K562 (cell line): ENCODE results near the gene LENEP. TPM values are rescaled to one million over a fixed set of nuclear protein-coding genes. Genes with fewer than 3 reads are reported as not detected.

Experiments
- BACH1 ChIP-seq: fragments of 200-800 bp; sonication (Bioruptor generic); IDR thresholded peaks from 2 replicates; pipeline ENCODE4 v1.6.1; 2016; ENCODE audit warnings: missing genetic modification characterization, missing compliant biosample characterization
- CREM ChIP-seq: IDR thresholded peaks from 2 replicates; pipeline ENCODE4 v1.6.1; 2014; ENCODE audit warnings: antibody characterized with exemption, low read depth
- DMBX1 ChIP-seq: fragments of 250-450 bp; sonication (Bioruptor Pico); IDR thresholded peaks from 2 replicates; pipeline ENCODE4 v1.8.0; 2022; ENCODE audit warnings: inconsistent platforms, mild to moderate bottlenecking, moderate library complexity, borderline replicate concordance
- HCFC1 ChIP-seq: IDR thresholded peaks from 2 replicates; pipeline ENCODE4 v1.6.1; 2012; ENCODE audit warnings: low read depth, low read length, improper control_type of control experiment
- HDGF ChIP-seq: fragments of 450-650 bp; IDR thresholded peaks from 2 replicates; pipeline ENCODE4 v1.6.1; 2016
- MXI1 ChIP-seq: IDR thresholded peaks from 2 replicates; pipeline ENCODE4 v1.6.1; 2011; ENCODE audit warnings: low read depth, mild to moderate bottlenecking, improper control_type of control experiment, low read length
- NFYB ChIP-seq: IDR thresholded peaks from 2 replicates; pipeline ENCODE4 v1.6.1; 2011; ENCODE audit warnings: mild to moderate bottlenecking, moderate library complexity; ENCODE audit not compliant: insufficient read length; ENCODE audit errors: extremely low read depth
- POLR2H ChIP-seq: IDR thresholded peaks from 2 replicates; pipeline ENCODE4 v1.6.1; 2016; ENCODE audit warnings: missing genetic modification characterization, low read depth, mild to moderate bottlenecking, control low read depth, missing compliant biosample characterization, moderate library complexity
- XRCC5 ChIP-seq: fragments of 200-400 bp; formaldehyde crosslinking; IDR thresholded peaks from 2 replicates; pipeline ENCODE4 v1.6.1; 2017; ENCODE audit warnings: low read depth, mild to moderate bottlenecking, low read length
- ZKSCAN8 ChIP-seq: fragments of 200-800 bp; sonication (Bioruptor generic); IDR thresholded peaks from 2 replicates; pipeline ENCODE4 v1.6.1; 2016; ENCODE audit warnings: missing genetic modification characterization, missing compliant biosample characterization
- ZNF165 ChIP-seq: fragments of 250-450 bp; sonication (Bioruptor Pico); IDR thresholded peaks from 2 replicates; pipeline ENCODE4 v1.4.0; 2020; ENCODE audit warnings: borderline replicate concordance
- ZNF436 ChIP-seq: fragments of 250-450, 450-650 bp; sonication (Bioruptor Pico); formaldehyde crosslinking; IDR thresholded peaks from 2 replicates; pipeline ENCODE4 v1.7.0; 2020; ENCODE audit warnings: mild to moderate bottlenecking
- polyA plus RNA-seq, 8 experiments: library from polyadenylated mRNA; depleted of rRNA in 4 of 8; stranded (reverse) in 5 of 8; unstranded in 3 of 8; fragments of >200 nt; fragmentation: Nextera tagmentation in 2 of 8; fragmentation: Illumina TruSeq in 1 of 8; extraction: Ambion mirVana in 2 of 8; extraction: Trizol in 1 of 8; gene quantifications; 2 replicates each; pipeline versions ENCODE4 v1.2.1 to v1.2.3, GENCODE V29; 2011 to 2014; ENCODE audit warnings: inconsistent platforms in 1 of 8, missing spikeins in 1 of 8
- total RNA-seq, 7 experiments: library from RNA; depleted of rRNA in 6 of 7; stranded (reverse); fragments of >200 nt in 6 of 7; fragmentation: Illumina TruSeq in 2 of 7; extraction: Trizol in 2 of 7; gene quantifications; 2 replicates each; pipeline versions ENCODE4 v1.2.1 to v1.2.3, GENCODE V29; 2011 to 2021; ENCODE audit warnings: low replicate concordance in 1 of 7
- TF ChIP-seq, protein P1 (sequence below), 2 experiments: fragments of 450-650 bp; conservative IDR thresholded peaks; 2 replicates each; pipeline ENCODE4 v1.6.1; 2017; ENCODE audit warnings: mild to moderate bottlenecking in 2 of 2, moderate library complexity in 2 of 2
- TF ChIP-seq, protein P2 (sequence below): fragments of 450-650 bp; IDR thresholded peaks from 2 replicates; pipeline ENCODE4 v1.6.1; 2016; ENCODE audit warnings: low read depth
- TF ChIP-seq, protein P3 (sequence below): IDR thresholded peaks from 2 replicates; pipeline ENCODE4 v1.6.1; 2012; ENCODE audit warnings: low read depth, low read length, improper control_type of control experiment, borderline replicate concordance
- TF ChIP-seq, protein P4 (sequence below): fragments of 250-450 bp; sonication (Bioruptor Pico); IDR thresholded peaks from 2 replicates; pipeline ENCODE4 v1.8.0; 2021; ENCODE audit warnings: moderate library complexity, mild to moderate bottlenecking, inconsistent platforms

LENEP gene
- total and polyA plus RNA-seq, 9 of the 15 experiments (the other 6 are each of a cell fraction or from before 2014, with no cell fraction given), result 0.23 to 0.87 (median 0.67) TPM; not detected in 5

DNA sequence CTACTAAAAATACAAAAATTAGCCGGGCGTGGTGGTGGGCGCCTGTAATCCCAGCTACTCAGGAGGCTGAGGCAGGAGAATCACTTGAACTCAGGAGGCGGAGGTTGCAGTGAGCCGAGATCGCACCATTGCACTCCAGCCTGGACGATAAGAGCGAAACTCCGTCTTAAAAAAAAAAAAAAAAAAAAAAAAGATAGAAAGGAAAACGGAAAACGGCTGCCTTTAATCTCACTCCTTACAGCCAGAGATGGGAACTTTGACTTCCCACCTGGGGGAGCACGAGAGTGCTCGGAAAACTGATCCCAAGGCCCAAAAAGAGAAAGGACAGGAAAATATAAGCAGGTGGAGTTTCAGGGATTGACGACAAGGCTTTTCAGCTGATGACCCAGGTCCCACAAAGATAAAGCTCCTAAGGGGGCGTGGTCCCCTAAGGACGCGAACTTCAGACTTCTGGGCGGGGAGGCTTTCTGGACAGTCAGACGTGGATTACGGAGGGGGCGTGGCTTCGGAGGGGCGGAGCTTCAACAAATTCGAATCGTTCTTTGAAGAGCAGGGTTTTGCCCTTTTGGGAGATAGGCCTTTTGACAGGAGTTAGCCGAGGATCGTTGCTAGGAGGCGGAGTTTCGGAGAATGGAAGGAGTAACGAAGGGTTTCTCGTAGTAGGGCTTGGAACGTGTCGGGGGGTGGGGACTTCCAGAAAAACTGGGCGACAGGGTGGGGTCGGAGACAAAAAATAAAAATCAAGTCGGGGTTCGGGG is 19.9 kb upstream of the LENEP start (continued):
- TF ChIP-seq, protein P1, sequence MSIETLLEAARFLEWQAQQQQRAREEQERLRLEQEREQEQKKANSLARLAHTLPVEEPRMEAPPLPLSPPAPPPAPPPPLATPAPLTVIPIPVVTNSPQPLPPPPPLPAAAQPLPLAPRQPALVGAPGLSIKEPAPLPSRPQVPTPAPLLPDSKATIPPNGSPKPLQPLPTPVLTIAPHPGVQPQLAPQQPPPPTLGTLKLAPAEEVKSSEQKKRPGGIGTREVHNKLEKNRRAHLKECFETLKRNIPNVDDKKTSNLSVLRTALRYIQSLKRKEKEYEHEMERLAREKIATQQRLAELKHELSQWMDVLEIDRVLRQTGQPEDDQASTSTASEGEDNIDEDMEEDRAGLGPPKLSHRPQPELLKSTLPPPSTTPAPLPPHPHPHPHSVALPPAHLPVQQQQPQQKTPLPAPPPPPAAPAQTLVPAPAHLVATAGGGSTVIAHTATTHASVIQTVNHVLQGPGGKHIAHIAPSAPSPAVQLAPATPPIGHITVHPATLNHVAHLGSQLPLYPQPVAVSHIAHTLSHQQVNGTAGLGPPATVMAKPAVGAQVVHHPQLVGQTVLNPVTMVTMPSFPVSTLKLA (conservative IDR thresholded peaks at IDR 0.05), result peak in 1 of 2 experiments; percentile 65; a peak in 3 of 4 replicates
- TF ChIP-seq MXI1 (no peak), CREM (peak; percentile 83), POLR2H (peak; percentile 79), HCFC1 (no peak), BACH1 (tag) (peak; percentile 10; the same call in 1 of the 2 replicates), ZNF436 (CRISPR knock-in tag) (no peak), DMBX1 (CRISPR knock-in tag) (no peak), NFYB (no peak), HDGF (peak; percentile 48; the same call in 1 of the 2 replicates), ZNF165 (CRISPR knock-in tag) (no peak), XRCC5 (no peak), ZKSCAN8 (CRISPR knock-in tag) (no peak)
- TF ChIP-seq, protein P2, sequence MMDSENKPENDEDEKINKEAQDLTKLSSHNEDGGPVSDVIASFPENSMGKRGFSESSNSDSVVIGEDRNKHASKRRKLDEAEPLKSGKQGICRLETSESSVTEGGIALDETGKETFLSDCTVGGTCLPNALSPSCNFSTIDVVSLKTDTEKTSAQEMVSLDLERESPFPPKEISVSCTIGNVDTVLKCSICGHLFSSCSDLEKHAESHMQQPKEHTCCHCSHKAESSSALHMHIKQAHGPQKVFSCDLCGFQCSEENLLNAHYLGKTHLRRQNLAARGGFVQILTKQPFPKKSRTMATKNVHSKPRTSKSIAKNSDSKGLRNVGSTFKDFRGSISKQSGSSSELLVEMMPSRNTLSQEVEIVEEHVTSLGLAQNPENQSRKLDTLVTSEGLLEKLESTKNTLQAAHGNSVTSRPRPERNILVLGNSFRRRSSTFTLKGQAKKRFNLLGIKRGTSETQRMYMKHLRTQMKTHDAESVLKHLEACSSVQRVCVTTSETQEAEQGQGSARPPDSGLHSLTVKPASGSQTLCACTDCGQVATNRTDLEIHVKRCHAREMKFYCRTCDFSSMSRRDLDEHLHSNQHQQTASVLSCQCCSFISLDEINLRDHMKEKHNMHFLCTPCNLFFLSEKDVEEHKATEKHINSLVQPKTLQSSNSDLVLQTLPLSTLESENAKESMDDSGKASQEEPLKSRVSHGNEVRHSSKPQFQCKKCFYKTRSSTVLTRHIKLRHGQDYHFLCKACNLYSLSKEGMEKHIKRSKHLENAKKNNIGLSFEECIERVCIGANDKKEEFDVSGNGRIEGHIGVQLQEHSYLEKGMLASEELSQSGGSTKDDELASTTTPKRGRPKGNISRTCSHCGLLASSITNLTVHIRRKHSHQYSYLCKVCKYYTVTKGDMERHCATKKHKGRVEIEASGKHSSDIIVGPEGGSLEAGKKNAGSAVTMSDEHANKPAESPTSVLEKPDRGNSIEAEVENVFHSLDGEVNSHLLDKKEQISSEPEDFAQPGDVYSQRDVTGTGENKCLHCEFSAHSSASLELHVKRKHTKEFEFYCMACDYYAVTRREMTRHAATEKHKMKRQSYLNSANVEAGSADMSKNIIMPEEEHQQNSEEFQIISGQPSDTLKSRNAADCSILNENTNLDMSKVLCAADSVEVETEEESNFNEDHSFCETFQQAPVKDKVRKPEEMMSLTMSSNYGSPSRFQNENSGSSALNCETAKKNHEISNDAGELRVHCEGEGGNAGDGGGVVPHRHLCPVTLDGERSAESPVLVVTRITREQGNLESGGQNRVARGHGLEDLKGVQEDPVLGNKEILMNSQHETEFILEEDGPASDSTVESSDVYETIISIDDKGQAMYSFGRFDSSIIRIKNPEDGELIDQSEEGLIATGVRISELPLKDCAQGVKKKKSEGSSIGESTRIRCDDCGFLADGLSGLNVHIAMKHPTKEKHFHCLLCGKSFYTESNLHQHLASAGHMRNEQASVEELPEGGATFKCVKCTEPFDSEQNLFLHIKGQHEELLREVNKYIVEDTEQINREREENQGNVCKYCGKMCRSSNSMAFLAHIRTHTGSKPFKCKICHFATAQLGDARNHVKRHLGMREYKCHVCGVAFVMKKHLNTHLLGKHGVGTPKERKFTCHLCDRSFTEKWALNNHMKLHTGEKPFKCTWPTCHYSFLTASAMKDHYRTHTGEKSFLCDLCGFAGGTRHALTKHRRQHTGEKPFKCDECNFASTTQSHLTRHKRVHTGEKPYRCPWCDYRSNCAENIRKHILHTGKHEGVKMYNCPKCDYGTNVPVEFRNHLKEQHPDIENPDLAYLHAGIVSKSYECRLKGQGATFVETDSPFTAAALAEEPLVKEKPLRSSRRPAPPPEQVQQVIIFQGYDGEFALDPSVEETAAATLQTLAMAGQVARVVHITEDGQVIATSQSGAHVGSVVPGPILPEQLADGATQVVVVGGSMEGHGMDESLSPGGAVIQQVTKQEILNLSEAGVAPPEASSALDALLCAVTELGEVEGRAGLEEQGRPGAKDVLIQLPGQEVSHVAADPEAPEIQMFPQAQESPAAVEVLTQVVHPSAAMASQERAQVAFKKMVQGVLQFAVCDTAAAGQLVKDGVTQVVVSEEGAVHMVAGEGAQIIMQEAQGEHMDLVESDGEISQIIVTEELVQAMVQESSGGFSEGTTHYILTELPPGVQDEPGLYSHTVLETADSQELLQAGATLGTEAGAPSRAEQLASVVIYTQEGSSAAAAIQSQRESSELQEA, result peak; percentile 14; the same call in 1 of the 2 replicates
- TF ChIP-seq, protein P3, sequence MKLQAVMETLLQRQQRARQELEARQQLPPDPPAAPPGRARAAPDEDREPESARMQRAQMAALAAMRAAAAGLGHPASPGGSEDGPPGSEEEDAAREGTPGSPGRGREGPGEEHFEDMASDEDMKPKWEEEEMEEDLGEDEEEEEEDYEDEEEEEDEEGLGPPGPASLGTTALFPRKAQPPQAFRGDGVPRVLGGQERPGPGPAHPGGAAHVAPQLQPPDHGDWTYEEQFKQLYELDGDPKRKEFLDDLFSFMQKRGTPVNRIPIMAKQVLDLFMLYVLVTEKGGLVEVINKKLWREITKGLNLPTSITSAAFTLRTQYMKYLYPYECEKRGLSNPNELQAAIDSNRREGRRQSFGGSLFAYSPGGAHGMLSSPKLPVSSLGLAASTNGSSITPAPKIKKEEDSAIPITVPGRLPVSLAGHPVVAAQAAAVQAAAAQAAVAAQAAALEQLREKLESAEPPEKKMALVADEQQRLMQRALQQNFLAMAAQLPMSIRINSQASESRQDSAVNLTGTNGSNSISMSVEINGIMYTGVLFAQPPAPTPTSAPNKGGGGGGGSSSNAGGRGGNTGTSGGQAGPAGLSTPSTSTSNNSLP, result no peak
- TF ChIP-seq, protein P4, sequence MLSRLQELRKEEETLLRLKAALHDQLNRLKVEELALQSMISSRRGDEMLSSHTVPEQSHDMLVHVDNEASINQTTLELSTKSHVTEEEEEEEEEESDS (CRISPR knock-in tag), result no peak
